Hepatocyte (in vitro differentiated cells): ENCODE results near the gene SLC9A3. TPM values are rescaled to one million over a fixed set of nuclear protein-coding genes. Genes with fewer than 3 reads are reported as not detected.
"Not testable (repeated sequence)": the region's sequence is repeated elsewhere in the genome, so short reads cannot be mapped to it uniquely, and the experiment has no call there.

Experiments
- DNase-seq: peaks from one replicate; pipeline ENCODE4 v3.0.0-alpha.2; 2016; ENCODE audit warnings: low spot score
- H2AFZ ChIP-seq: fragments of 200-600 bp; sonication (generic); 2 replicates; pipeline ENCODE4 v1.6.0; 2016; ENCODE audit warnings: antibody characterized with exemption, mild to moderate bottlenecking
- H3K27ac ChIP-seq: fragments of 200-600 bp; sonication (generic); 2 replicates; pipeline ENCODE4 v1.5.1; 2016; ENCODE audit warnings: mild to moderate bottlenecking
- H3K27me3 ChIP-seq: fragments of 200-600 bp; sonication (generic); 2 replicates; pipeline ENCODE4 v1.6.1; 2016
- H3K36me3 ChIP-seq: fragments of 200-600 bp; sonication (generic); replicated peaks from 2 replicates; pipeline ENCODE4 v1.5.1; 2016; ENCODE audit warnings: low read depth; ENCODE audit not compliant: insufficient read depth
- H3K4me1 ChIP-seq: fragments of 200-600 bp; sonication (generic); 2 replicates; pipeline ENCODE4 v1.5.1; 2016; ENCODE audit warnings: mild to moderate bottlenecking, moderate library complexity; ENCODE audit not compliant: insufficient read depth
- H3K4me2 ChIP-seq: fragments of 200-600 bp; sonication (generic); 2 replicates; pipeline ENCODE4 v1.6.0; 2016
- H3K4me3 ChIP-seq: fragments of 200-600 bp; sonication (generic); 2 replicates; pipeline ENCODE4 v1.5.1; 2016; ENCODE audit warnings: mild to moderate bottlenecking
- H3K79me2 ChIP-seq: fragments of 200-600 bp; sonication (generic); 2 replicates; pipeline ENCODE4 v1.6.0; 2017; ENCODE audit warnings: mild to moderate bottlenecking
- H3K9me2 ChIP-seq: fragments of 200-600 bp; sonication (generic); replicated peaks from 2 replicates; pipeline ENCODE4 v1.6.0; 2017; ENCODE audit warnings: mild to moderate bottlenecking; ENCODE audit not compliant: insufficient read depth
- H3K9me3 ChIP-seq: fragments of 200-600 bp; sonication (generic); 2 replicates; pipeline ENCODE4 v1.5.1; 2016; ENCODE audit warnings: low read depth, mild to moderate bottlenecking
- H4K20me1 ChIP-seq: fragments of 200-600 bp; sonication (generic); 2 replicates; pipeline ENCODE4 v1.6.0; 2016; ENCODE audit warnings: mild to moderate bottlenecking; ENCODE audit not compliant: insufficient read depth, poor library complexity, severe bottlenecking
- CTCF ChIP-seq: fragments of 200-600 bp; sonication (generic); IDR thresholded peaks from 2 replicates; pipeline ENCODE4 v1.5.1; 2016; ENCODE audit warnings: antibody characterized with exemption, mild to moderate bottlenecking; ENCODE audit not compliant: poor library complexity
- EZH2 ChIP-seq: fragments of 200-600 bp; sonication (generic); IDR thresholded peaks from 2 replicates; pipeline ENCODE4 v1.6.1; 2016; ENCODE audit warnings: antibody characterized with exemption, mild to moderate bottlenecking, borderline replicate concordance
- EZH2phosphoT487 ChIP-seq: fragments of 200-600 bp; sonication (generic); IDR thresholded peaks from one replicate; pipeline ENCODE4 v1.6.1; 2018; ENCODE audit warnings: antibody characterized with exemption, mild to moderate bottlenecking, low read depth, moderate library complexity; ENCODE audit not compliant: unreplicated experiment, severe bottlenecking
- WGBS: methylation state at CpG from one replicate; pipeline ENCODE4 v1.1.6; 2016; ENCODE audit warnings: low lambda C conversion rate; ENCODE audit errors: missing lambda C conversion rate; 5-methylcytosine and 5-hydroxymethylcytosine counted together
- polyA plus RNA-seq: library from polyadenylated mRNA; unstranded; fragments of >200 nt; fragmentation: Nextera tagmentation; extraction: Ambion mirVana; gene quantifications from 2 replicates; pipeline ENCODE4 v1.2.1, GENCODE V29; 2016
- total RNA-seq: library from RNA; depleted of rRNA; stranded (reverse); fragments of >200 nt; gene quantifications from 2 replicates; pipeline ENCODE4 v1.2.3, GENCODE V29; 2014

The SLC9A3 gene
- total and polyA plus RNA-seq, 2 experiments from 2014 or later, result 4.8 to 7.4 TPM

- H3K4me1 ChIP-seq, result no peaks in the 10 kb centered on the region
- 69% methylated on average over 30 of the region's 40 CpGs for whole genome bisulfite sequencing
- H3K27ac ChIP-seq, result no peak overlapping the region
- H3K9me2 ChIP-seq, result no peaks in the 10 kb centered on the region
- no peaks in the 10 kb centered on the region for H3K36me3 ChIP-seq
- no peaks in the 10 kb centered on the region for H4K20me1 ChIP-seq
- H3K4me2 ChIP-seq, result no peak overlapping the region
- no peak overlapping the region for H3K4me3 ChIP-seq
- no peaks in the 10 kb centered on the region for H3K79me2 ChIP-seq
- no peak for TF ChIP-seq CTCF
- TF ChIP-seq EZH2phosphoT487, result no peak
- TF ChIP-seq EZH2, result no peak
- no peak for DNase-seq
- peaks cover 10% of the 10 kb centered on the region for H3K27me3 ChIP-seq
- H3K9me3 ChIP-seq, result no peaks in the 10 kb centered on the region
- H2AFZ ChIP-seq, result no peak overlapping the region
These were observed 35.2 kb downstream of the SLC9A3 start for GRCh38 chr5:488744-489688.

- no peaks in the 10 kb centered on the region for H4K20me1 ChIP-seq
- H3K27ac ChIP-seq, result no peak overlapping the region
- no peaks in the 10 kb centered on the region for H3K9me3 ChIP-seq
- H3K4me3 ChIP-seq, result no peak overlapping the region
- H3K36me3 ChIP-seq, result no peaks in the 10 kb centered on the region
- no peaks in the 10 kb centered on the region for H3K79me2 ChIP-seq
- no peak for DNase-seq
- H3K27me3 ChIP-seq, result peaks cover 3% of the 10 kb centered on the region
- H3K4me1 ChIP-seq, result no peaks in the 10 kb centered on the region
- TF ChIP-seq EZH2 (no peak), CTCF (no peak), EZH2phosphoT487 (no peak)
- no peak overlapping the region for H3K4me2 ChIP-seq
- over 99% methylated on average over 28 of the region's 33 CpGs for WGBS
- no peak overlapping the region for H2AFZ ChIP-seq
- no peaks in the 10 kb centered on the region for H3K9me2 ChIP-seq
These were observed 36.0 kb downstream of the SLC9A3 start for GRCh38 chr5:488241-488640.

- WGBS, result 90% methylated on average over 4 of the region's 22 CpGs
- H3K9me3 ChIP-seq, H3K79me2 ChIP-seq, H3K4me2 ChIP-seq, H3K27me3 ChIP-seq, H3K36me3 ChIP-seq, H3K9me2 ChIP-seq, H4K20me1 ChIP-seq, H3K4me1 ChIP-seq, H2AFZ ChIP-seq, H3K4me3 ChIP-seq, DNase-seq, H3K27ac ChIP-seq: not testable (repeated sequence)
These were observed 37.7 kb downstream of the SLC9A3 start for GRCh38 chr5:486597-486996.

GRCh38 chr5:485946-486491 is 38.2 kb downstream of the SLC9A3 start:
- no peak overlapping the region for H3K27ac ChIP-seq
- no peak overlapping the region for H2AFZ ChIP-seq
- TF ChIP-seq EZH2phosphoT487, result no peak
- no peak for TF ChIP-seq EZH2
- no peak for TF ChIP-seq CTCF
- no peaks in the 10 kb centered on the region for H3K4me1 ChIP-seq
- H3K9me2 ChIP-seq, result no peaks in the 10 kb centered on the region
- H3K27me3 ChIP-seq, result no peaks in the 10 kb centered on the region
- no peak overlapping the region for H3K4me3 ChIP-seq
- no peak overlapping the region for H3K4me2 ChIP-seq
- H3K36me3 ChIP-seq, result no peaks in the 10 kb centered on the region
- no peaks in the 10 kb centered on the region for H4K20me1 ChIP-seq
- H3K79me2 ChIP-seq, result no peaks in the 10 kb centered on the region
- 80% methylated on average over 15 of the region's 23 CpGs for WGBS
- no peaks in the 10 kb centered on the region for H3K9me3 ChIP-seq
- DNase-seq, result no peak
